NCI-H524 treated with DMSO at 0.1 percent for 48 hours (cell line): ENCODE data around the gene NSD2.

Experiments used
- DNase-seq: peaks from one replicate; lab custom pipeline; 2025; lab: John Stamatoyannopoulos, UW

NSD2 gene

GRCh38 chr4:1945124-1945895, 74.1 kb downstream of the NSD2 start:
- DNase-seq: no peak

GRCh38 chr4:1945912-1946311, 74.7 kb downstream of the NSD2 start:
- no peak for DNase-seq

- no peak for DNase-seq
Measured at GRCh38 chr4:1948232-1948631, 77.0 kb downstream of the NSD2 start.

GRCh38 chr4:1948892-1949436, 77.8 kb downstream of the NSD2 start:
- DNase-seq: no peak

- DNase-seq: no peak
Measured at GRCh38 chr4:1950369-1950768, 79.2 kb downstream of the NSD2 start.

GRCh38 chr4:1952058-1952700, 81.0 kb downstream of the NSD2 start:
- no peak for DNase-seq

GRCh38 chr4:1952719-1953118, 81.5 kb downstream of the NSD2 start:
- no peak for DNase-seq

GRCh38 chr4:1953335-1953734, 82.1 kb downstream of the NSD2 start:
- no peak for DNase-seq

- DNase-seq: no peak
Measured at GRCh38 chr4:1956631-1957030, 85.4 kb downstream of the NSD2 start.

GRCh38 chr4:1958276-1959103, 87.3 kb downstream of the NSD2 start:
- no peak for DNase-seq

GRCh38 chr4:1959104-1959384, 87.9 kb downstream of the NSD2 start:
- DNase-seq: no peak

- DNase-seq: no peak
Measured at GRCh38 chr4:1960170-1960825, 89.1 kb downstream of the NSD2 start.

- no peak for DNase-seq
Measured at GRCh38 chr4:1961038-1961437, 89.8 kb downstream of the NSD2 start.

- no peak for DNase-seq
Measured at GRCh38 chr4:1961563-1961962, 90.4 kb downstream of the NSD2 start.

- no peak for DNase-seq
Measured at GRCh38 chr4:1962980-1963379, 91.8 kb downstream of the NSD2 start.

GRCh38 chr4:1964443-1964842, 93.2 kb downstream of the NSD2 start:
- DNase-seq: no peak

- no peak for DNase-seq
Measured at GRCh38 chr4:1964971-1965370, 93.8 kb downstream of the NSD2 start.

- no peak for DNase-seq
Measured at GRCh38 chr4:1967512-1968149, 96.4 kb downstream of the NSD2 start.

- no peak for DNase-seq
Measured at GRCh38 chr4:1968686-1969295, 97.6 kb downstream of the NSD2 start.

GRCh38 chr4:1969928-1970723, 98.9 kb downstream of the NSD2 start:
- no peak for DNase-seq

- DNase-seq: no peak
Measured at GRCh38 chr4:1970926-1971325, 99.7 kb downstream of the NSD2 start.
